Measurements from ENCODE around the gene SDHAF3.
"Not testable (repeated sequence)": the region's sequence is repeated elsewhere in the genome, so short reads cannot be mapped to it uniquely, and the experiment has no call there.

SDHAF3 gene

GRCh38 chr7:97126483-97127171, 9.1 kb downstream of the SDHAF3 start:
- no peak for DNase-seq

DNA sequence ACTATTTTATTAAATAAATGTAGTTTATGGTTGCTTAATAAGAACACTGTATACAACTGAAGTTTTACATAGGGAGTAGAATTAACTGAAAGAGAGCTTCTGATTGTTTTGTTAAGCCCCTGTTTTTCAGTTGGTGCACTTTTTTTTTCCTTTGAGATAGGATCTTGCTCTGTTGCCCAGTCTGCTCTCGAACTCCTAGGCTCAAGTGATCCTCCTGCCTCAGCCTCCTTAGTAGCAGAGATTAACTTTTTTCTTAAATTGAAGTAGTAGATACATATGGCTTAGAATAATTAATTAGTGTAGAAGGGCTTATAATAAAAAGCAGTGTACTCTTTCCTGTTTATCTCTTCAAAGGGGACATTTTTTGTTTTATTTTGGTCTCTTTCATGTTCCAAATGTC, 11.2 kb downstream of the SDHAF3 start:
- DNase-seq = no peak

- no peak for DNase-seq
Observed at GRCh38 chr7:97130417-97131139, 13.1 kb downstream of the SDHAF3 start.

- no peak for DNase-seq
Observed at GRCh38 chr7:97133159-97133558, 15.7 kb downstream of the SDHAF3 start.

GRCh38 chr7:97138830-97139229, 21.3 kb downstream of the SDHAF3 start:
- DNase-seq = no peak

DNA sequence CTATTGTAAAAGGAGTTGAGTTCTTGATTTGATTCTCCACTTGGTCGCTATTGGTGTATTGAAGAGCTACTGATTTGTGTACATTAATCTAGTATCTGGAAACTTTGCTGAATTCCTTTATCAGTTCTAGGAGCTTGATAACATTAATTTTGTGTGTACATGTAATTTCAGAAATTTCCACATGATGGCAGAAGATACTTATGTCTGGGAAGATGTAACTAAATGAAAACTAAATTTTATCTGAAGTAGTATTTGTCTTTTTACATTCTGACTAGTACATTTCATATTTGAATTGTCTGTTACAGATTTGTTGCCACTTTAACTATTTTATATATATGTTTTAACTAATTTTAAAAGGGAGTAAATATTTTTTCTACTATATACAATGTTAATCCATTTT, 27.6 kb downstream of the SDHAF3 start:
- peak in 1 of 2 experiments; percentile 30 for DNase-seq

GRCh38 chr7:97149843-97150242, 32.3 kb downstream of the SDHAF3 start:
- DNase-seq = no peak

DNA sequence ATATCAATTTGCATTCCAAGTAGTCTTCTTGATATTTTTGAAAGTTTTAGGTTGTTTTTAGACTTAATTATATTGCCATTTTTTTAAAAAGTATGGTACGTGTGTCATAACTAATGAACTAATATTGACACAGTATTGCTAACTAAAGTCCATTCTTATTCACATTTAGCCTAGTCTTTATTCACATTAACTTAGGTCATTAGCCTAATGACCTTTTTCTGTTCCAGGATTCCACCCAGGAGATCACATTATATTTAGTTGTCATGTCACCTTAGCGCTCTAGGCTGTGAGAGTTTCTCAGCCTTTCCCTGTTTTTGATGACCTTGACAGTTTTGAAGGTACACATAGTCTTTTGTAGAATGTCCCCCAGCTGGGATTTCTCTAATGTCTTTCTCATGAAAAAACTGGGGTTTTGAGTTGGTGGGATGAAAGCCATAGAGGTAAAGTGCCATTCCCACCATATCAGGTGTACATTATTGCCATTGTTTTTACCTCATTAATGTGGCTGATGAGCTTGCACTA, 38.5 kb downstream of the SDHAF3 start:
- DNase-seq = no peak

DNA sequence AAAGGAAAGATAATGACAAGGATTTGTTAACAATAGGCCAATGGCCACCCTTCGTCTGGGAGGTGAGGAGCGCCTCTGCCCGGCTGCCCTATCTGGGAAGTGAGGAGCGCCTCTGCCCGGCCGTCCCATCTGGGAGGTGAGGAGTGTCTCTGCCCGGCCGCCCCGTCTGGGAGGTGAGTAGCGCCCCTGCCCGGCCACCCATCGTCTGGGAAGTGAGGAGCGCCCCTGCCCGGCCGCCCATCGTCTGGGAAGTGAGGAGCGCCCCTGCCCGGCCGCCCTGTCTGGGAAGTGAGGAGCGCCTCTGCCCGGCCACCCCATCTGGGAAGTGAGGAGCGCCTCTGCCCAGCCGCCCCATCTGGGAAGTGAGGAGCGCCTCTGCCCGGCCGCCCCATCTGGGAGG, 42.5 kb downstream of the SDHAF3 start:
- DNase-seq = not testable (repeated sequence)

DNA sequence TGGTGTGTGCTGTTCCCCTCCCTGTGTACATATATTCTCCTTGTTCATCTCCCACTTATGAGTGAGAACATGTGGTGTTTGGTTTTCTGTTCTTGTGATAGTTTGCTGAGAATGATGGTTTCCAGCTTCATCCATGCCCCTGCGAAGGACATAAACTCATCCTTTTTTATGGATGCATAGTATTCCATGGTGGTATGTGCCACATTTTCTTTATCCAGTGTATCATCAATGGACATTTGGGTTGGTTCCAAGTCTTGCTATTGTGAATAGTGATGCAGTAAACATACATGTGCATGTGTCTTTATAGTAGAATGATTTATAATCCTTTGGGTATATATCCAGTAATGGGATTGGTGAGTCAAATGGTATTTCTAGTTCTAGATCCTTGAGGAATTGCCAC, 44.1 kb downstream of the SDHAF3 start:
- not testable (repeated sequence) for DNase-seq

DNA sequence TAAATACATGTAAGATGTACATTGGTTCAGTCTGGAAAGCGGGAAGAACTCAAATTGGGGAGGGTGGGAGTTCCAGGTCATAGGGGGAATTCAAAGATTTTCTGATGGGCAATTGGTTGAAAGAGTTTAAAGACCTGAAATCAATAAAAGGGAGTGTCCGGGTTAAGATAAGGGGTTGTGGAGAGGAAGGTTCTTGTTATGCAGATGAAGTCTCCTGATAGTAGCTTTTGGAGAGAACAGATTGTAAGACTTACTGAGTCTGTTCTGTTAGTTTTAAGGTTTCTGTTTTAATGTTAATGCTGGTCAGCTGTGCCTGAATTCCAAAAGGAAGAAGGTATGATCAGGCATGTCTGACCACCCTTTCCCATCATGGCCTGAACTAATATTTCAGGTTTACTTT, 48.8 kb downstream of the SDHAF3 start:
- no peak for DNase-seq

DNA sequence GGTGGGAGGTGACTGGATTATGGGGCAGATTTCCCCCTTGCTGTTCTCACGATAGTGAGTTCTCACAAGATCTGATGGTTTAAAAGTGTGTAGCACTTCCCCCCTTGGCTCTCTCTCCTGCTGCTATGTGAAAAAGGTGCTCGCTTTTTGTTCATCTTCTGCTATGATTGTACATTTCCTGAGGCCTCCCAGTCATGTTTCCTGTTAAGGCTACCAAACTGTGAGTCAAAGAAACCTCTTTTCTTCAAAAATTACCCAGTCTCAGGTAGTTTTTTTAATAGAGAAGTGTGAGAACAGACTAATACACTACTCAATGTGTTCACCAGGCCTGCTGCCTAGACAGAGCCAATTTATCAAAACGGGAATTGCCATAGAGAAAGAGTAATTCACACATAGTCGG, 49.7 kb downstream of the SDHAF3 start:
- DNase-seq = no peak

- DNase-seq = no peak
Observed at GRCh38 chr7:97167749-97168148, 50.3 kb downstream of the SDHAF3 start.

- no peak for DNase-seq
Observed at GRCh38 chr7:97174303-97174702, 56.8 kb downstream of the SDHAF3 start.

DNA sequence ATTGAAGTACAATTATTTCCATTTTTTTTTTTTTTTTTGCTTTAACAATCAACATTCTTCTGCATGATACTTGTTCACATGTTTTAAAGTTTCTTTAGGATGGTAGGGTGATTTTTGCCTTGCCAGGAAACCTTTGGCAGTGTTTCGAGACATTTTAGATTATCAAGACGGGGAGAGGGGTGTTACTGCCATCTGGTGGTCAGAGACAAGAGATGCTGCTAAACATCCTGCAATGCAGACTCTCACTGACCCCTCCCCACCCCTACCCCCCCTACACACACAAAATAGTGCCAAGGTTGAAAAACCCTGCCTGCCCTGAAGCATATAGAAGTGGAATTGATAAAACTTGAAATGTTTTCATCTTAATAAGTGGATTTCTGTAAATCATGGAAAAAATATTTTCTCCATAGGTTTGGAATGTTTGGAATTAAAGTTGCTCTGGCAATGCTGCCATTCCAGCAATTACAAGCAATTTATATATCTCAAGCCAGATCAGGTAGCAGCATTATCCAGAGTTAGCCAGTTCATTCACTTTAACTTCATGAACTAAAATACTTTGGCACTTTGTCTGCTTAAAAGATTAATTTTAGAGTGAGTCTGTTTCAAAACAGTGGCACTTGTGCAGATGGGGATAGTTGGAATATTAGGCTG, 62.1 kb downstream of the SDHAF3 start:
- peak; percentile 23 to 61 for DNase-seq

DNA sequence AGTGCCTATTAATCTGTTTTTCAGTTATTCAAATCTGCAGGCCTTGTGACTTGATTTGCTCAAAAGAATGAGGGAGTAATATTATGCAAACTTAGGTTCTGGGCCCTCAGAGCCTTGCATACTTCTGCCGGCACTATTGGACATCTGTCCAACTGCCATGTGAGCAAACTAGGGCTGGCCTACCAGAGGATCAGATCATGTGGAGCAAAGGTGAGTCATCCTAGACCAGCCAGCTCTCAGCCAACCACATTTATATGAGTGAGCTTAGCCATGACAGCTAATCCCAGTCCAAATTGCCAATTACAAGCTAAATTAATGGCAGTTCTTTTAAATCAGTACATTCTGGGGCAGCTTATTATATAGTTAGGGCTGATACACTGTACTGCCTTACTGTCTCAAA, 69.6 kb downstream of the SDHAF3 start:
- peak in 1 of 2 experiments; percentile 36 for DNase-seq

- DNase-seq = not testable (repeated sequence)
Observed at GRCh38 chr7:97196174-97196573, 78.7 kb downstream of the SDHAF3 start.

- no peak for DNase-seq
Observed at GRCh38 chr7:97198596-97198995, 81.1 kb downstream of the SDHAF3 start.

GRCh38 chr7:97200018-97200417, 82.5 kb downstream of the SDHAF3 start:
- no peak for DNase-seq

DNA sequence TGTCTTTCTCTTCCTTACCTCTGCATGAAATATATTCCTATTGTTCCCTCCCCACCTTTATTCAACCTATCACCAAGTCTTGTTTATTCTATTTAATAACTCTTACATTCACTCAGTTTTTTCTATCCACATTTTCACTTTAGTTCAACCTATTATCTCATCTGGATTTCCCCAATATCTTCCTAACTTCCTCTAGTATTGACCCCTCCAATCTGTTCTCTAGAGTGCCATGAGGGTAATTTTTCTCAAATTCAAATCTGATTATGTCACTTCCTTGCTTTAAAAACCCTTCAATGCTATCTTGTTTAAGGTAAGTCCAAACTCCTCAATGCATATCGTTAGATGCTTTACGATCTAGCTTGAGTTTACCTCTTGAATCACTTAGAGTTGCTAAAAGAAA, 86.5 kb downstream of the SDHAF3 start:
- no peak for DNase-seq

GRCh38 chr7:97204821-97205220, 87.3 kb downstream of the SDHAF3 start:
- DNase-seq = no peak

DNA sequence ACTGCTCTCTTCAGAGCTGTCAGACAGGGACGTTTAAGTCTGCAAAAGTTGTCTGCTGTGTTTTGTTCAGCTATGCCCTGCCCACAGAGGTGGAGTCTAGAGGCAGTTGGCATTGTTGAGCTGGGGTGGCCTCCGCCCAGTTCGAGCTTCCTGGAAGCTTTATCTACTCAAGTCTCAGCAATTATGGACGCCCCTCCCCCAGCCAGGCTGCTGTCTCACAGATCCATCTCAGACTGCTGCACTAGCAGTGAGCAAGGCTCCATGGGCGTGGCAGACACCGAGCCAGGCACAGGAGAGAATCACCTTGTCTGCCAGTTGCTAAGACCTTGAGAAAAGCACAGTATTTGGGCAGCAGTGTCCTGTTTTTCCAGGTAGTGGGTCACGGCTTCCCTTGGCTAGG, 98.1 kb downstream of the SDHAF3 start:
- DNase-seq = no peak

DNA sequence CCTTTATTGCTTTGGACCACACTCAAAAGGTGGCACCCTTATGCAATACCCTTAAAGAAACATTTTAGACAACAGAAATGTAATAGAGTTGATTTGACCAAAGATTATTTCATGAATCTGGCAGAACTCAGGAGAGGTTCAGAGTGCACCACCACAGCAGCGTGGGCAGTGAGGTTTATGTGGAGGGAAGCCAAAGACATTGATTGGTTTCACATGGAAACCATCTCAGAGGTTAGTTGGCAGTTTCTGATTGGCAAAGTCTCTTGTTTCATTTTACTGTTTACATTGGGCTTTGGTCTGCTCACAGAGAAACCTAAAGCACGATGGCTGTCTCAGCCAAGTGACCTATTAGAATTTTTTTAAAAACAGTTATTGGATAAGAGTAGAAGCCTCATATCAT, 101.3 kb downstream of the SDHAF3 start:
- DNase-seq = no peak

- no peak for DNase-seq
Observed at GRCh38 chr7:97219237-97219636, 101.7 kb downstream of the SDHAF3 start.
